ENCODE results near the gene CLPSL2. TPM values are rescaled to one million over a fixed set of nuclear protein-coding genes. Genes with fewer than 3 reads are reported as not detected.

Gene CLPSL2
- total RNA-seq, 1 experiment from 2014 or later = 3.4 TPM

DNA sequence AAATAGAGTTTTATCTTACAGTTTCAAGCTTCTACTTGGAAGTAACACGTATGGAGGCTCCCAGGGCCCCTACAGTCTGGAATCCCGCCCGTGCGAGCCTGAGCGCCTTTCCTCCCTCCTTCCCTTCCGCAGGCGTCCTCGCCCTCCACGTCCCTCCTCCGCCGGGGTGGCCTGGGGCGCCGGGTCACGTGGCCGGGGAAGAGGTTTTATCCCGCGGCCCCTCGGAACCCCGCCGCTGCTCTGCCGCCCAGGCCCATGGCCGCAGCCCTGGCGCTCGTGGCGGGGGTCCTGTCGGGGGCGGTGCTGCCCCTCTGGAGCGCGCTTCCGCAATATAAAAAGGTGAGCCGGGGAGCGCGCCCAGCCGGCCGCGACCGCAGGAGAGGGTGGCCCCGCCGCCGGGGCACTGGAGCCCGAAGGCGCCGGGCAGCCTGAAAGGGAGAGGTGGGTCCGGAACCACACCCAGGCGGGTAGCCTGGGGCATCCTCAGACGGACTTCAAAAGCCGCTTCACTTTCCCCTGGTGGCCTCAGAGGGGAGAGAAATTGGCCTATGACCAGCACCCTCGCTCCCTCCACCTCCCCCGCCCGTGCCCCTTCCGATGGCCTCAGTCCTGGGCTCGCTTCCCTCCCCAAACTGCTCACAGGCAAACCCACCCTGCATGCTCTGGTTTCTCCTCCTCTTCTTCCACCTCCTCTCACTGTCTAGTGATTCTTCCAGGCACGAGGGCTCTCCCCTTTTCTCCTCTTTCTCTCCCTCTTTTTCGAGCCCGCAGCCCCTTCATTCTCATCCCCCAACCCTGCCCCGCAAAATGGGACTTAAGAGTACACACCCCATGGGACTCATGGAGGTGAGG is at the start of gene CLPSL2 (continued):
- TF ChIP-seq JAZF1 (CRISPR knock-in tag; IDR thresholded peaks at IDR 0.05) (no peak), ESRRA (CRISPR knock-in tag; IDR thresholded peaks at IDR 0.05; ENCODE audit: borderline replicate concordance) (no peak), GRHL2 (CRISPR knock-in tag; IDR thresholded peaks at IDR 0.05; ENCODE audit: insufficient replicate concordance, severe bottlenecking) (no peak), ZNF416 (CRISPR knock-in tag; IDR thresholded peaks at IDR 0.05) (no peak), CREB1 (CRISPR knock-in tag; IDR thresholded peaks at IDR 0.05) (no peak; the same call in 1 of the 2 replicates), NFATC4 (CRISPR knock-in tag; IDR thresholded peaks at IDR 0.05) (no peak), ELF4 (CRISPR knock-in tag; IDR thresholded peaks at IDR 0.05; ENCODE audit: low read depth) (no peak), NR3C1 (CRISPR knock-in tag; conservative IDR thresholded peaks at IDR 0.05; ENCODE audit: low read depth) (no peak), ZNF671 (CRISPR knock-in tag; IDR thresholded peaks at IDR 0.05) (no peak)
- TF ChIP-seq, protein P1, sequence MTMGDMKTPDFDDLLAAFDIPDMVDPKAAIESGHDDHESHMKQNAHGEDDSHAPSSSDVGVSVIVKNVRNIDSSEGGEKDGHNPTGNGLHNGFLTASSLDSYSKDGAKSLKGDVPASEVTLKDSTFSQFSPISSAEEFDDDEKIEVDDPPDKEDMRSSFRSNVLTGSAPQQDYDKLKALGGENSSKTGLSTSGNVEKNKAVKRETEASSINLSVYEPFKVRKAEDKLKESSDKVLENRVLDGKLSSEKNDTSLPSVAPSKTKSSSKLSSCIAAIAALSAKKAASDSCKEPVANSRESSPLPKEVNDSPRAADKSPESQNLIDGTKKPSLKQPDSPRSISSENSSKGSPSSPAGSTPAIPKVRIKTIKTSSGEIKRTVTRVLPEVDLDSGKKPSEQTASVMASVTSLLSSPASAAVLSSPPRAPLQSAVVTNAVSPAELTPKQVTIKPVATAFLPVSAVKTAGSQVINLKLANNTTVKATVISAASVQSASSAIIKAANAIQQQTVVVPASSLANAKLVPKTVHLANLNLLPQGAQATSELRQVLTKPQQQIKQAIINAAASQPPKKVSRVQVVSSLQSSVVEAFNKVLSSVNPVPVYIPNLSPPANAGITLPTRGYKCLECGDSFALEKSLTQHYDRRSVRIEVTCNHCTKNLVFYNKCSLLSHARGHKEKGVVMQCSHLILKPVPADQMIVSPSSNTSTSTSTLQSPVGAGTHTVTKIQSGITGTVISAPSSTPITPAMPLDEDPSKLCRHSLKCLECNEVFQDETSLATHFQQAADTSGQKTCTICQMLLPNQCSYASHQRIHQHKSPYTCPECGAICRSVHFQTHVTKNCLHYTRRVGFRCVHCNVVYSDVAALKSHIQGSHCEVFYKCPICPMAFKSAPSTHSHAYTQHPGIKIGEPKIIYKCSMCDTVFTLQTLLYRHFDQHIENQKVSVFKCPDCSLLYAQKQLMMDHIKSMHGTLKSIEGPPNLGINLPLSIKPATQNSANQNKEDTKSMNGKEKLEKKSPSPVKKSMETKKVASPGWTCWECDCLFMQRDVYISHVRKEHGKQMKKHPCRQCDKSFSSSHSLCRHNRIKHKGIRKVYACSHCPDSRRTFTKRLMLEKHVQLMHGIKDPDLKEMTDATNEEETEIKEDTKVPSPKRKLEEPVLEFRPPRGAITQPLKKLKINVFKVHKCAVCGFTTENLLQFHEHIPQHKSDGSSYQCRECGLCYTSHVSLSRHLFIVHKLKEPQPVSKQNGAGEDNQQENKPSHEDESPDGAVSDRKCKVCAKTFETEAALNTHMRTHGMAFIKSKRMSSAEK (CRISPR knock-in tag; IDR thresholded peaks at IDR 0.05; ENCODE audit: borderline replicate concordance) = no peak
- TF ChIP-seq, protein P2, sequence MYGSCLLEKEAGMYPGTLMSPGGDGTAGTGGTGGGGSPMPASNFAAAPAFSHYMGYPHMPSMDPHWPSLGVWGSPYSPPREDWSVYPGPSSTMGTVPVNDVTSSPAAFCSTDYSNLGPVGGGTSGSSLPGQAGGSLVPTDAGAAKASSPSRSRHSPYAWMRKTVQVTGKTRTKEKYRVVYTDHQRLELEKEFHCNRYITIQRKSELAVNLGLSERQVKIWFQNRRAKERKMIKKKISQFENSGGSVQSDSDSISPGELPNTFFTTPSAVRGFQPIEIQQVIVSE (CRISPR knock-in tag; IDR thresholded peaks at IDR 0.05; ENCODE audit: borderline replicate concordance) = no peak
- TF ChIP-seq, protein P3, sequence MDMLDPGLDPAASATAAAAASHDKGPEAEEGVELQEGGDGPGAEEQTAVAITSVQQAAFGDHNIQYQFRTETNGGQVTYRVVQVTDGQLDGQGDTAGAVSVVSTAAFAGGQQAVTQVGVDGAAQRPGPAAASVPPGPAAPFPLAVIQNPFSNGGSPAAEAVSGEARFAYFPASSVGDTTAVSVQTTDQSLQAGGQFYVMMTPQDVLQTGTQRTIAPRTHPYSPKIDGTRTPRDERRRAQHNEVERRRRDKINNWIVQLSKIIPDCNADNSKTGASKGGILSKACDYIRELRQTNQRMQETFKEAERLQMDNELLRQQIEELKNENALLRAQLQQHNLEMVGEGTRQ (CRISPR knock-in tag; IDR thresholded peaks at IDR 0.05) = peak; percentile 94
- TF ChIP-seq, protein P4, sequence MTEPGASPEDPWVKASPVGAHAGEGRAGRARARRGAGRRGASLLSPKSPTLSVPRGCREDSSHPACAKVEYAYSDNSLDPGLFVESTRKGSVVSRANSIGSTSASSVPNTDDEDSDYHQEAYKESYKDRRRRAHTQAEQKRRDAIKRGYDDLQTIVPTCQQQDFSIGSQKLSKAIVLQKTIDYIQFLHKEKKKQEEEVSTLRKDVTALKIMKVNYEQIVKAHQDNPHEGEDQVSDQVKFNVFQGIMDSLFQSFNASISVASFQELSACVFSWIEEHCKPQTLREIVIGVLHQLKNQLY (CRISPR knock-in tag; IDR thresholded peaks at IDR 0.05) = no peak
- TF ChIP-seq, protein P5, sequence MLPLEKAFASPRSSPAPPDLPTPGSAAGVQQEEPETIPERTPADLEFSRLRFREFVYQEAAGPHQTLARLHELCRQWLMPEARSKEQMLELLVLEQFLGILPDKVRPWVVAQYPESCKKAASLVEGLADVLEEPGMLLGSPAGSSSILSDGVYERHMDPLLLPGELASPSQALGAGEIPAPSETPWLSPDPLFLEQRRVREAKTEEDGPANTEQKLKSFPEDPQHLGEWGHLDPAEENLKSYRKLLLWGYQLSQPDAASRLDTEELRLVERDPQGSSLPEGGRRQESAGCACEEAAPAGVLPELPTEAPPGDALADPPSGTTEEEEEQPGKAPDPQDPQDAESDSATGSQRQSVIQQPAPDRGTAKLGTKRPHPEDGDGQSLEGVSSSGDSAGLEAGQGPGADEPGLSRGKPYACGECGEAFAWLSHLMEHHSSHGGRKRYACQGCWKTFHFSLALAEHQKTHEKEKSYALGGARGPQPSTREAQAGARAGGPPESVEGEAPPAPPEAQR (CRISPR knock-in tag; IDR thresholded peaks at IDR 0.05) = no peak
- TF ChIP-seq, protein P6, sequence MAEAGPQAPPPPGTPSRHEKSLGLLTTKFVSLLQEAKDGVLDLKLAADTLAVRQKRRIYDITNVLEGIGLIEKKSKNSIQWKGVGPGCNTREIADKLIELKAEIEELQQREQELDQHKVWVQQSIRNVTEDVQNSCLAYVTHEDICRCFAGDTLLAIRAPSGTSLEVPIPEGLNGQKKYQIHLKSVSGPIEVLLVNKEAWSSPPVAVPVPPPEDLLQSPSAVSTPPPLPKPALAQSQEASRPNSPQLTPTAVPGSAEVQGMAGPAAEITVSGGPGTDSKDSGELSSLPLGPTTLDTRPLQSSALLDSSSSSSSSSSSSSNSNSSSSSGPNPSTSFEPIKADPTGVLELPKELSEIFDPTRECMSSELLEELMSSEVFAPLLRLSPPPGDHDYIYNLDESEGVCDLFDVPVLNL (CRISPR knock-in tag; IDR thresholded peaks at IDR 0.05; ENCODE audit: borderline replicate concordance, low read depth) = no peak
- TF ChIP-seq, protein P7, sequence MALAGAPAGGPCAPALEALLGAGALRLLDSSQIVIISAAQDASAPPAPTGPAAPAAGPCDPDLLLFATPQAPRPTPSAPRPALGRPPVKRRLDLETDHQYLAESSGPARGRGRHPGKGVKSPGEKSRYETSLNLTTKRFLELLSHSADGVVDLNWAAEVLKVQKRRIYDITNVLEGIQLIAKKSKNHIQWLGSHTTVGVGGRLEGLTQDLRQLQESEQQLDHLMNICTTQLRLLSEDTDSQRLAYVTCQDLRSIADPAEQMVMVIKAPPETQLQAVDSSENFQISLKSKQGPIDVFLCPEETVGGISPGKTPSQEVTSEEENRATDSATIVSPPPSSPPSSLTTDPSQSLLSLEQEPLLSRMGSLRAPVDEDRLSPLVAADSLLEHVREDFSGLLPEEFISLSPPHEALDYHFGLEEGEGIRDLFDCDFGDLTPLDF (CRISPR knock-in tag; IDR thresholded peaks at IDR 0.05) = 0 out of 2 replicates have a peak, but pooled peaks have one; percentile 26
- TF ChIP-seq, protein P8, sequence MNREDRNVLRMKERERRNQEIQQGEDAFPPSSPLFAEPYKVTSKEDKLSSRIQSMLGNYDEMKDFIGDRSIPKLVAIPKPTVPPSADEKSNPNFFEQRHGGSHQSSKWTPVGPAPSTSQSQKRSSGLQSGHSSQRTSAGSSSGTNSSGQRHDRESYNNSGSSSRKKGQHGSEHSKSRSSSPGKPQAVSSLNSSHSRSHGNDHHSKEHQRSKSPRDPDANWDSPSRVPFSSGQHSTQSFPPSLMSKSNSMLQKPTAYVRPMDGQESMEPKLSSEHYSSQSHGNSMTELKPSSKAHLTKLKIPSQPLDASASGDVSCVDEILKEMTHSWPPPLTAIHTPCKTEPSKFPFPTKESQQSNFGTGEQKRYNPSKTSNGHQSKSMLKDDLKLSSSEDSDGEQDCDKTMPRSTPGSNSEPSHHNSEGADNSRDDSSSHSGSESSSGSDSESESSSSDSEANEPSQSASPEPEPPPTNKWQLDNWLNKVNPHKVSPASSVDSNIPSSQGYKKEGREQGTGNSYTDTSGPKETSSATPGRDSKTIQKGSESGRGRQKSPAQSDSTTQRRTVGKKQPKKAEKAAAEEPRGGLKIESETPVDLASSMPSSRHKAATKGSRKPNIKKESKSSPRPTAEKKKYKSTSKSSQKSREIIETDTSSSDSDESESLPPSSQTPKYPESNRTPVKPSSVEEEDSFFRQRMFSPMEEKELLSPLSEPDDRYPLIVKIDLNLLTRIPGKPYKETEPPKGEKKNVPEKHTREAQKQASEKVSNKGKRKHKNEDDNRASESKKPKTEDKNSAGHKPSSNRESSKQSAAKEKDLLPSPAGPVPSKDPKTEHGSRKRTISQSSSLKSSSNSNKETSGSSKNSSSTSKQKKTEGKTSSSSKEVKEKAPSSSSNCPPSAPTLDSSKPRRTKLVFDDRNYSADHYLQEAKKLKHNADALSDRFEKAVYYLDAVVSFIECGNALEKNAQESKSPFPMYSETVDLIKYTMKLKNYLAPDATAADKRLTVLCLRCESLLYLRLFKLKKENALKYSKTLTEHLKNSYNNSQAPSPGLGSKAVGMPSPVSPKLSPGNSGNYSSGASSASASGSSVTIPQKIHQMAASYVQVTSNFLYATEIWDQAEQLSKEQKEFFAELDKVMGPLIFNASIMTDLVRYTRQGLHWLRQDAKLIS (CRISPR knock-in tag; IDR thresholded peaks at IDR 0.05; ENCODE audit: borderline replicate concordance) = no peak
